ENCODE measurements around the gene PCOLCE2. TPM values are rescaled to one million over a fixed set of nuclear protein-coding genes. Genes with fewer than 3 reads are reported as not detected.

PCOLCE2 gene
- total RNA-seq, 1 experiment from 2014 or later = 4.4 TPM

DNA sequence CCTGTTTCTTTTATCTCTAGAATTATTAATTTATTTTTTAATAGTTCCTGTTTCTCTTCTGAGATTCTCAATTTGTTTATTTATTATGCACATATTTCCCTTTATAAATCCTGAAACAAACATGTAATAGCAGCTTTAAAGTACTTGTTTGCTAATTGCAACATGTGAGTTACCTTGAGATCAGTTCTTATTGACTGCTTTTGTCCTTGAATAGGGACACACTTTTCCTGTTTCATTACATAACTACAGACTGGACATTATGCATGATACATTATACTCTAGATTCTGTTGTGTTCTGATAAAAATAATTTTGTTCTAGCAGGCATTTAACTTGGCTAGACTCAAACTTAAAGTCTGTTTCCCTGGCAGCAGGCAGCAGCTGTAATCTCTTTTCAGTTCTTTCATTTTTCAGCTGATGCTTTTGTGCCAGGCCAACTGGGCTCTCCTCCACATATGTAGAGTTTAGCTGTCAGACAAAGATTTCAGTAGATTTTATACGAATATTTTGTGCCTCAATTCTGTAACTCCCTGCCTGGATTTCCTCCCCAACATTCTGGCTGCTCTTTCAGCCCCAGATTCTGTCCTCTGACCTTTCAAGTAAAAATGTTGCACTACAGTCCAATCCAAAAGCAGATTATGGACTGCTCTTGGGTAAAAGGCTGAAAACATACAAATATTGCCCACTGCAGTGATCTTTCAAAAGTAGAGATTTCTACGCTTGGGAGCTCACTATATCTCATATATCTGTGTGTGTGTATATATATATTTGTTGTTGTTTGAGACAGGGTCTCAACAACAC is 41.9 kb downstream of the PCOLCE2 start:
- TF ChIP-seq, protein P1, sequence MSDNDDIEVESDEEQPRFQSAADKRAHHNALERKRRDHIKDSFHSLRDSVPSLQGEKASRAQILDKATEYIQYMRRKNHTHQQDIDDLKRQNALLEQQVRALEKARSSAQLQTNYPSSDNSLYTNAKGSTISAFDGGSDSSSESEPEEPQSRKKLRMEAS (IDR thresholded peaks at IDR 0.05) = no peak
- TF ChIP-seq CBX3 (IDR thresholded peaks at IDR 0.05; ENCODE audit: low read depth) (no peak), RAD21 (IDR thresholded peaks at IDR 0.05; ENCODE audit: low read depth) (no peak), ZNF274 (IDR thresholded peaks at IDR 0.05; ENCODE audit: low read depth, low read length) (no peak), POLR2AphosphoS5 (IDR thresholded peaks at IDR 0.05; ENCODE audit: low read depth, low read length) (no peak), SP1 (IDR thresholded peaks at IDR 0.05; ENCODE audit: low read depth) (no peak), TCF7L2 (IDR thresholded peaks at IDR 0.05; ENCODE audit: borderline replicate concordance, extremely low read depth, insufficient read depth, insufficient read length) (no peak), FOSL1 (IDR thresholded peaks at IDR 0.05; ENCODE audit: low read depth) (no peak), POLR2A (IDR thresholded peaks at IDR 0.05; ENCODE audit: borderline replicate concordance, extremely low read depth, insufficient read depth, insufficient read length) (no peak), ELF1 (IDR thresholded peaks at IDR 0.05; ENCODE audit: borderline replicate concordance, low read depth) (no peak), EGR1 (IDR thresholded peaks at IDR 0.05; ENCODE audit: low read depth) (no peak), ZFX (IDR thresholded peaks at IDR 0.05) (no peak), EZH2 (IDR thresholded peaks at IDR 0.05) (no peak)
- TF ChIP-seq, protein P2, sequence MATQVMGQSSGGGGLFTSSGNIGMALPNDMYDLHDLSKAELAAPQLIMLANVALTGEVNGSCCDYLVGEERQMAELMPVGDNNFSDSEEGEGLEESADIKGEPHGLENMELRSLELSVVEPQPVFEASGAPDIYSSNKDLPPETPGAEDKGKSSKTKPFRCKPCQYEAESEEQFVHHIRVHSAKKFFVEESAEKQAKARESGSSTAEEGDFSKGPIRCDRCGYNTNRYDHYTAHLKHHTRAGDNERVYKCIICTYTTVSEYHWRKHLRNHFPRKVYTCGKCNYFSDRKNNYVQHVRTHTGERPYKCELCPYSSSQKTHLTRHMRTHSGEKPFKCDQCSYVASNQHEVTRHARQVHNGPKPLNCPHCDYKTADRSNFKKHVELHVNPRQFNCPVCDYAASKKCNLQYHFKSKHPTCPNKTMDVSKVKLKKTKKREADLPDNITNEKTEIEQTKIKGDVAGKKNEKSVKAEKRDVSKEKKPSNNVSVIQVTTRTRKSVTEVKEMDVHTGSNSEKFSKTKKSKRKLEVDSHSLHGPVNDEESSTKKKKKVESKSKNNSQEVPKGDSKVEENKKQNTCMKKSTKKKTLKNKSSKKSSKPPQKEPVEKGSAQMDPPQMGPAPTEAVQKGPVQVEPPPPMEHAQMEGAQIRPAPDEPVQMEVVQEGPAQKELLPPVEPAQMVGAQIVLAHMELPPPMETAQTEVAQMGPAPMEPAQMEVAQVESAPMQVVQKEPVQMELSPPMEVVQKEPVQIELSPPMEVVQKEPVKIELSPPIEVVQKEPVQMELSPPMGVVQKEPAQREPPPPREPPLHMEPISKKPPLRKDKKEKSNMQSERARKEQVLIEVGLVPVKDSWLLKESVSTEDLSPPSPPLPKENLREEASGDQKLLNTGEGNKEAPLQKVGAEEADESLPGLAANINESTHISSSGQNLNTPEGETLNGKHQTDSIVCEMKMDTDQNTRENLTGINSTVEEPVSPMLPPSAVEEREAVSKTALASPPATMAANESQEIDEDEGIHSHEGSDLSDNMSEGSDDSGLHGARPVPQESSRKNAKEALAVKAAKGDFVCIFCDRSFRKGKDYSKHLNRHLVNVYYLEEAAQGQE (IDR thresholded peaks at IDR 0.05; ENCODE audit: low read depth) = no peak
- H3K4me2 ChIP-seq (ENCODE audit: low read length) = no peak overlapping the region
- DNase-seq (ENCODE audit: low read depth, low spot score) = no peak
- H3K4me3 ChIP-seq (replicated peaks in 1 of 2; ENCODE audit: low read depth in 1 of 2, low read length in 2 of 2) = no peak overlapping the region
- intact Hi-C loops (cut with micrococcal nuclease) = no loop called here
- no peaks in the 10 kb centered on the region for H3K36me3 ChIP-seq (ENCODE audit: control insufficient read depth in 1 of 2, insufficient read depth in 2 of 2, low read length in 2 of 2)
- H3K27ac ChIP-seq (ENCODE audit: low read depth, low read length) = no peak overlapping the region
- H3K79me2 ChIP-seq (ENCODE audit: insufficient read depth, low read length) = no peaks in the 10 kb centered on the region
- CTCF ChIA-PET = interaction anchor here (1.5 kb wide), 1 partner anchor 10 kb away, joined by 4 read pairs; no protein-coding TSS in a partner anchor
- peaks cover 13% of the 10 kb centered on the region; the same call in 1 of the 2 replicates for H3K27me3 ChIP-seq (ENCODE audit: insufficient read depth, low read length)
- no TSS peak for BruUV-seq (replicated peaks)
- H3K4me1 ChIP-seq (ENCODE audit: control insufficient read depth in 1 of 2, insufficient read depth in 2 of 2, low read length in 2 of 2) = peaks cover 8 to 13% of the 10 kb centered on the region in 2 experiments
- H4K20me1 ChIP-seq (ENCODE audit: insufficient read depth) = no peaks in the 10 kb centered on the region
- no peak overlapping the region for H2AFZ ChIP-seq (ENCODE audit: low read depth, low read length, poor library complexity, severe bottlenecking)
- POLR2A ChIA-PET = no interaction called here
- H3K9me2 ChIP-seq (ENCODE audit: insufficient read depth) = no peaks in the 10 kb centered on the region; the same call in 1 of the 2 replicates
- no peak overlapping the region for H3K9ac ChIP-seq (ENCODE audit: low read length)
- no peak for ATAC-seq
- H3K9me3 ChIP-seq (ENCODE audit: control insufficient read depth in 1 of 2, insufficient read depth in 1 of 2, low read depth in 1 of 2, low read length in 2 of 2) = no peaks in the 10 kb centered on the region
- RAD21 ChIA-PET (ENCODE audit: low non-redundant PET in 1 of 2, low total read pairs in 2 of 2, uncharacterized antibody in 2 of 2, unreplicated experiment in 2 of 2) = no interaction called here

All from HCT116 (cell line).